ENCODE data around the gene CS. TPM values are rescaled to one million over a fixed set of nuclear protein-coding genes. Genes with fewer than 3 reads are reported as not detected.
A peak's percentile ranks its signal among the peaks of the same experiment; 100 is the strongest.
"Not testable (repeated sequence)": the region's sequence is repeated elsewhere in the genome, so short reads cannot be mapped to it uniquely, and the experiment has no call there.

The CS gene
- polyA plus RNA-seq, 4 donors, result 94.6 to 138 (median 117) TPM

- Histone ChIP-seq H3K36me3 (ENCODE audit: control insufficient read depth in 3 of 3, insufficient read depth in 2 of 3, low read depth in 1 of 3, low read length in 3 of 3) (peaks cover under 1 to 12% (median 1%) of the 10 kb centered on the region in 3 donors), H3K27me3 (ENCODE audit: control insufficient read depth in 3 of 3, insufficient read depth in 3 of 3, low read length in 3 of 3) (no peaks in the 10 kb centered on the region), H3K4me1 (ENCODE audit: control insufficient read depth in 3 of 3, insufficient read depth in 2 of 3, low read depth in 1 of 3, low read length in 2 of 3) (peaks cover 0 to 13% (median 2%) of the 10 kb centered on the region in 3 donors), H3K9me3 (ENCODE audit: control insufficient read depth in 2 of 2, insufficient read depth in 1 of 2, low read depth in 1 of 2, low read length in 1 of 2) (no peaks in the 10 kb centered on the region), H3K27ac (ENCODE audit: low read depth in 1 of 3, low read length in 2 of 3) (peak overlapping the region; percentile 80 to 93 (median 85)), H3K4me3 (ENCODE audit: low read depth in 1 of 3, low read length in 3 of 3) (peak overlapping the region in 2 of 3 donors; percentile 60)
- no peak for FAIRE-seq
- DNase-seq, result no peak
- WGBS, 3 donors, result 85 to 95% (median 93%) methylated on average over 11 of the region's 11 CpGs
Observed at GRCh38 chr12:56332512-56333196, 32.5 kb upstream of the CS start.

GRCh38 chr12:56330936-56331490 is 30.9 kb upstream of the CS start:
- Histone ChIP-seq H3K27ac (ENCODE audit: low read depth in 1 of 3, low read length in 2 of 3) (peak overlapping the region in 1 of 3 donors; percentile 34), H3K4me1 (ENCODE audit: control insufficient read depth in 3 of 3, insufficient read depth in 2 of 3, low read depth in 1 of 3, low read length in 2 of 3) (peaks cover 0 to 13% (median 2%) of the 10 kb centered on the region in 3 donors), H3K4me3 (ENCODE audit: low read depth in 1 of 3, low read length in 3 of 3) (no peak overlapping the region), H3K27me3 (ENCODE audit: control insufficient read depth in 3 of 3, insufficient read depth in 3 of 3, low read length in 3 of 3) (no peaks in the 10 kb centered on the region), H3K9me3 (ENCODE audit: control insufficient read depth in 2 of 2, insufficient read depth in 1 of 2, low read depth in 1 of 2, low read length in 1 of 2) (no peaks in the 10 kb centered on the region), H3K36me3 (ENCODE audit: control insufficient read depth in 3 of 3, insufficient read depth in 2 of 3, low read depth in 1 of 3, low read length in 3 of 3) (peaks cover 4 to 27% (median 6%) of the 10 kb centered on the region in 3 donors)
- DNase-seq (peak; percentile 35 to 56), FAIRE-seq (no peak)
- 81 to 89% (median 81%) methylated on average over 7 of the region's 7 CpGs for WGBS, 3 donors

- H3K27ac ChIP-seq (ENCODE audit: low read depth in 1 of 3, low read length in 2 of 3), result no peak overlapping the region
- no peaks in the 10 kb centered on the region for H3K27me3 ChIP-seq (ENCODE audit: control insufficient read depth in 3 of 3, insufficient read depth in 3 of 3, low read length in 3 of 3)
- H3K36me3 ChIP-seq (ENCODE audit: control insufficient read depth in 3 of 3, insufficient read depth in 2 of 3, low read depth in 1 of 3, low read length in 3 of 3), result peaks cover 14 to 54% (median 21%) of the 10 kb centered on the region in 3 donors
- DNase-seq (no peak), FAIRE-seq (no peak)
- no peaks in the 10 kb centered on the region for H3K4me1 ChIP-seq (ENCODE audit: control insufficient read depth in 3 of 3, insufficient read depth in 2 of 3, low read depth in 1 of 3, low read length in 2 of 3)
- no peaks in the 10 kb centered on the region for H3K9me3 ChIP-seq (ENCODE audit: control insufficient read depth in 2 of 2, insufficient read depth in 1 of 2, low read depth in 1 of 2, low read length in 1 of 2)
- no peak overlapping the region for H3K4me3 ChIP-seq (ENCODE audit: low read depth in 1 of 3, low read length in 3 of 3)
- WGBS, 3 donors, result 84 to 88% (median 88%) methylated on average over 6 of the region's 6 CpGs
Observed at GRCh38 chr12:56326533-56326932, 26.4 kb upstream of the CS start.

GRCh38 chr12:56326126-56326525 is 26.0 kb upstream of the CS start:
- Histone ChIP-seq H3K36me3 (ENCODE audit: control insufficient read depth in 3 of 3, insufficient read depth in 2 of 3, low read depth in 1 of 3, low read length in 3 of 3) (peaks cover 14 to 57% (median 21%) of the 10 kb centered on the region in 3 donors), H3K4me1 (ENCODE audit: control insufficient read depth in 3 of 3, insufficient read depth in 2 of 3, low read depth in 1 of 3, low read length in 2 of 3) (no peaks in the 10 kb centered on the region), H3K27me3 (ENCODE audit: control insufficient read depth in 3 of 3, insufficient read depth in 3 of 3, low read length in 3 of 3) (no peaks in the 10 kb centered on the region), H3K4me3 (ENCODE audit: low read depth in 1 of 3, low read length in 3 of 3) (no peak overlapping the region), H3K9me3 (ENCODE audit: control insufficient read depth in 2 of 2, insufficient read depth in 1 of 2, low read depth in 1 of 2, low read length in 1 of 2) (no peaks in the 10 kb centered on the region), H3K27ac (ENCODE audit: low read depth in 1 of 3, low read length in 2 of 3) (no peak overlapping the region)
- DNase-seq, result no peak
- WGBS, 3 donors, result 95 to 97% (median 97%) methylated on average over 8 of the region's 8 CpGs
- FAIRE-seq, result no peak

- Histone ChIP-seq H3K27ac (ENCODE audit: low read depth in 1 of 3, low read length in 2 of 3) (no peak overlapping the region), H3K4me1 (ENCODE audit: control insufficient read depth in 3 of 3, insufficient read depth in 2 of 3, low read depth in 1 of 3, low read length in 2 of 3) (no peaks in the 10 kb centered on the region), H3K27me3 (ENCODE audit: control insufficient read depth in 3 of 3, insufficient read depth in 3 of 3, low read length in 3 of 3) (no peaks in the 10 kb centered on the region), H3K9me3 (ENCODE audit: control insufficient read depth in 2 of 2, insufficient read depth in 1 of 2, low read depth in 1 of 2, low read length in 1 of 2) (no peaks in the 10 kb centered on the region), H3K36me3 (ENCODE audit: control insufficient read depth in 3 of 3, insufficient read depth in 2 of 3, low read depth in 1 of 3, low read length in 3 of 3) (peaks cover 14 to 73% (median 24%) of the 10 kb centered on the region in 3 donors), H3K4me3 (ENCODE audit: low read depth in 1 of 3, low read length in 3 of 3) (no peak overlapping the region)
- WGBS, 3 donors, result 93% methylated on average over 6 of the region's 6 CpGs
- DNase-seq (no peak), FAIRE-seq (no peak)
Observed at GRCh38 chr12:56324206-56324605, 24.1 kb upstream of the CS start.

GRCh38 chr12:56321610-56322009 is 21.5 kb upstream of the CS start:
- not testable (repeated sequence) for H3K27me3 ChIP-seq (ENCODE audit: control insufficient read depth in 3 of 3, insufficient read depth in 3 of 3, low read length in 3 of 3); H3K4me3 ChIP-seq (ENCODE audit: low read depth in 1 of 3, low read length in 3 of 3); H3K9me3 ChIP-seq (ENCODE audit: control insufficient read depth in 2 of 2, insufficient read depth in 1 of 2, low read depth in 1 of 2, low read length in 1 of 2); H3K27ac ChIP-seq (ENCODE audit: low read depth in 1 of 3, low read length in 2 of 3); DNase-seq; FAIRE-seq; H3K4me1 ChIP-seq (ENCODE audit: control insufficient read depth in 3 of 3, insufficient read depth in 2 of 3, low read depth in 1 of 3, low read length in 2 of 3)
- 85 to 98% (median 96%) methylated on average over 8 of the region's 8 CpGs for WGBS, 3 donors
- peaks cover 9 to 65% (median 23%) of the 10 kb centered on the region in 3 donors for H3K36me3 ChIP-seq (ENCODE audit: control insufficient read depth in 3 of 3, insufficient read depth in 2 of 3, low read depth in 1 of 3, low read length in 3 of 3)

- H3K9me3 ChIP-seq (ENCODE audit: control insufficient read depth in 2 of 2, insufficient read depth in 1 of 2, low read depth in 1 of 2, low read length in 1 of 2), result no peaks in the 10 kb centered on the region
- H3K36me3 ChIP-seq (ENCODE audit: control insufficient read depth in 3 of 3, insufficient read depth in 2 of 3, low read depth in 1 of 3, low read length in 3 of 3), result peaks cover 9 to 59% (median 22%) of the 10 kb centered on the region in 3 donors
- H3K4me1 ChIP-seq (ENCODE audit: control insufficient read depth in 3 of 3, insufficient read depth in 2 of 3, low read depth in 1 of 3, low read length in 2 of 3), result peaks cover 0 to 4% (median 0%) of the 10 kb centered on the region in 3 donors
- 90 to 96% (median 93%) methylated on average over 2 of the region's 2 CpGs for WGBS, 3 donors
- H3K27me3 ChIP-seq (ENCODE audit: control insufficient read depth in 3 of 3, insufficient read depth in 3 of 3, low read length in 3 of 3), result no peaks in the 10 kb centered on the region
- FAIRE-seq (no peak), DNase-seq (no peak)
- H3K4me3 ChIP-seq (ENCODE audit: low read depth in 1 of 3, low read length in 3 of 3), result no peak overlapping the region
- no peak overlapping the region for H3K27ac ChIP-seq (ENCODE audit: low read depth in 1 of 3, low read length in 2 of 3)
Observed at GRCh38 chr12:56321027-56321426, 20.9 kb upstream of the CS start.

GRCh38 chr12:56317675-56318074 is 17.5 kb upstream of the CS start:
- H3K4me3 ChIP-seq (ENCODE audit: low read depth in 1 of 3, low read length in 3 of 3), result no peak overlapping the region
- WGBS, 3 donors, result 93 to 96% (median 96%) methylated on average over 3 of the region's 3 CpGs
- H3K27me3 ChIP-seq (ENCODE audit: control insufficient read depth in 3 of 3, insufficient read depth in 3 of 3, low read length in 3 of 3), result no peaks in the 10 kb centered on the region
- no peaks in the 10 kb centered on the region for H3K9me3 ChIP-seq (ENCODE audit: control insufficient read depth in 2 of 2, insufficient read depth in 1 of 2, low read depth in 1 of 2, low read length in 1 of 2)
- H3K36me3 ChIP-seq (ENCODE audit: control insufficient read depth in 3 of 3, insufficient read depth in 2 of 3, low read depth in 1 of 3, low read length in 3 of 3), result peaks cover 0 to 43% (median 7%) of the 10 kb centered on the region in 3 donors
- H3K4me1 ChIP-seq (ENCODE audit: control insufficient read depth in 3 of 3, insufficient read depth in 2 of 3, low read depth in 1 of 3, low read length in 2 of 3), result peaks cover 0 to 11% (median 0%) of the 10 kb centered on the region in 3 donors
- DNase-seq (no peak), FAIRE-seq (no peak)
- H3K27ac ChIP-seq (ENCODE audit: low read depth in 1 of 3, low read length in 2 of 3), result no peak overlapping the region

Data from small intestine (tissue), 7 donors.